ENCODE data around the gene TYK2. TPM values are rescaled to one million over a fixed set of nuclear protein-coding genes. Genes with fewer than 3 reads are reported as not detected.

Gene TYK2
- polyA plus RNA-seq, 1 experiment: 29.1 TPM

DNA sequence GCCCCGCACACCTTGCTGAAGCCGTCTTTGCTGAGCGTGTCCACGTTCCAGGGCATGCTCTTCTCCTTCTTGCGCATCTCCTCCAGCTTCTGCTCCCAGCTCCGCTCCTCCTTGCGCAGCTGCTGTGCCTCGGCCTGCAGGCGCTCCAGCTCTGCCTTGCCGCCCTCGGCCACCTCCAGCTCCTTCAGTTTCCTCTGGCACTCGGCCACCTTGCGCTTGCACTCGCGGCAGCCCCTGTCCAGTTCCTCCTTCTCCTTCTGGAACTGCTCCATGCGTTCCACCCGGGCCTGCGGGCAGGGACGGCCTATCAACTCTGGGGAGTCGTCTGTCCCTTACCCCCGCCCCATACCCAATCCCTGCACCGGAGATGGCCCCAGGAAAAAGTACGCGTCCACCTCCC, 15.5 kb upstream of the TYK2 start:
- Histone ChIP-seq H3K4me3 (ENCODE audit: low read depth, low read length) (no peak overlapping the region), H3K27me3 (ENCODE audit: control insufficient read depth, insufficient read depth, low read length) (no peaks in the 10 kb centered on the region), H3K27ac (ENCODE audit: low read depth, low read length) (no peak overlapping the region), H3K9me3 (ENCODE audit: control insufficient read depth, insufficient read depth, low read length) (no peaks in the 10 kb centered on the region)
- ChIA-PET CTCF (interaction anchor here (1.0 kb wide), 1 partner anchor 137 kb away, joined by 3 read pairs; no protein-coding TSS in a partner anchor), POLR2A (no interaction called here)
- DNase-seq (ENCODE audit: low read depth, low spot score): no peak
- TF ChIP-seq, protein P1, sequence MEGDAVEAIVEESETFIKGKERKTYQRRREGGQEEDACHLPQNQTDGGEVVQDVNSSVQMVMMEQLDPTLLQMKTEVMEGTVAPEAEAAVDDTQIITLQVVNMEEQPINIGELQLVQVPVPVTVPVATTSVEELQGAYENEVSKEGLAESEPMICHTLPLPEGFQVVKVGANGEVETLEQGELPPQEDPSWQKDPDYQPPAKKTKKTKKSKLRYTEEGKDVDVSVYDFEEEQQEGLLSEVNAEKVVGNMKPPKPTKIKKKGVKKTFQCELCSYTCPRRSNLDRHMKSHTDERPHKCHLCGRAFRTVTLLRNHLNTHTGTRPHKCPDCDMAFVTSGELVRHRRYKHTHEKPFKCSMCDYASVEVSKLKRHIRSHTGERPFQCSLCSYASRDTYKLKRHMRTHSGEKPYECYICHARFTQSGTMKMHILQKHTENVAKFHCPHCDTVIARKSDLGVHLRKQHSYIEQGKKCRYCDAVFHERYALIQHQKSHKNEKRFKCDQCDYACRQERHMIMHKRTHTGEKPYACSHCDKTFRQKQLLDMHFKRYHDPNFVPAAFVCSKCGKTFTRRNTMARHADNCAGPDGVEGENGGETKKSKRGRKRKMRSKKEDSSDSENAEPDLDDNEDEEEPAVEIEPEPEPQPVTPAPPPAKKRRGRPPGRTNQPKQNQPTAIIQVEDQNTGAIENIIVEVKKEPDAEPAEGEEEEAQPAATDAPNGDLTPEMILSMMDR (IDR thresholded peaks at IDR 0.05; ENCODE audit: low read depth, low read length): no peak

DNA sequence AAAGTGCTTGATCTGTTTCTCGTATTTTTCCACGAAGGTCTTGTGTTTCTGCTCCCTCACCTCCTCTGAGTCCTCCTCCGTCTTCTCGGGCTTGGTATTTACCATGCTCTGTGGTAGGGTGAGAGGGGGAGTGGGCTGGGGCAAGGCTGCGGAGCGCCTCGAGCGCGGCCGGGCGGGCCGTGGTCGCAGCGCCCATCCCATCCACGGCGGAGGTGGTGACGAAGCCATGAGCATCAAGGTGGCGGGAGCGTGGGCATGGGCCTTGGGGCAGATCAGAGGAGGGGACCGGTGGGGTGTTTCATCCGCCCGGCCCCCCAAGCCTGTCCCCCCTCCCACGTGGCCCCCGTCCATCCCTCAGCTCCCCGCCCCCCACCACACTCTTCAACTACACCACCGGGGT, 15.1 kb upstream of the TYK2 start:
- H3K27me3 ChIP-seq (ENCODE audit: control insufficient read depth, insufficient read depth, low read length): no peaks in the 10 kb centered on the region
- H3K4me3 ChIP-seq (ENCODE audit: low read depth, low read length): no peak overlapping the region

DNA sequence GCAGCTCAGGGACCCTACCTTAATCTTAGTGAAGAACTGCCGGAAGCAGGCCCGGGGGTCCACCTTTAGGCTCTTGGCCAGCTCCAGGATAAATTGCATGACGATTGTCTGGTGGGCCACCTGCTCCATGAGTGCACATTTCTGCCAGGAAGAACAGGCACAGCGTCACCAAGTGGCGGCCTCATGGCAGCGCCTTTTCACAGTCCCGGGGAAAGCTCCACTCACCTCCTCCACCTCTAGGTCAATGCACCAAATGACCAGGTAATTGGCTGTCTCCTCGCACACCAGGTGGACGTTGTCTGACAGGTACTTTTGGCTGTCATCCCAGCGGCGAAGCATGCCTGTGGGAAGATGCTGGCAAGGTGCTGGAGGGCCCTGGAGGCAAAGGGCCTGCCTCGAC, 14.6 kb upstream of the TYK2 start:
- no peak overlapping the region for H3K4me3 ChIP-seq (ENCODE audit: low read depth, low read length)
- H3K9me3 ChIP-seq (ENCODE audit: control insufficient read depth, insufficient read depth, low read length): no peaks in the 10 kb centered on the region
- ChIA-PET CTCF (interaction anchor here (1.0 kb wide), 1 partner anchor 136 kb away, joined by 3 read pairs; no protein-coding TSS in a partner anchor), POLR2A (no interaction called here)
- TF ChIP-seq, protein P1 (IDR thresholded peaks at IDR 0.05; ENCODE audit: low read depth, low read length): no peak
- no peak for DNase-seq (ENCODE audit: low read depth, low spot score)
- H3K27ac ChIP-seq (ENCODE audit: low read depth, low read length): no peak overlapping the region
- H3K27me3 ChIP-seq (ENCODE audit: control insufficient read depth, insufficient read depth, low read length): no peaks in the 10 kb centered on the region

More for the DNA sequence above, 15.1 kb upstream of the TYK2 start:
- DNase-seq (ENCODE audit: low read depth, low spot score): no peak
- Histone ChIP-seq H3K9me3 (ENCODE audit: control insufficient read depth, insufficient read depth, low read length) (no peaks in the 10 kb centered on the region), H3K27ac (ENCODE audit: low read depth, low read length) (no peak overlapping the region)
- TF ChIP-seq, protein P1 (IDR thresholded peaks at IDR 0.05; ENCODE audit: low read depth, low read length): no peak
- POLR2A ChIA-PET: no interaction called here
- CTCF ChIA-PET: interaction anchor here (1.0 kb wide), 1 partner anchor 136 kb away, joined by 3 read pairs; no protein-coding TSS in a partner anchor

DNA sequence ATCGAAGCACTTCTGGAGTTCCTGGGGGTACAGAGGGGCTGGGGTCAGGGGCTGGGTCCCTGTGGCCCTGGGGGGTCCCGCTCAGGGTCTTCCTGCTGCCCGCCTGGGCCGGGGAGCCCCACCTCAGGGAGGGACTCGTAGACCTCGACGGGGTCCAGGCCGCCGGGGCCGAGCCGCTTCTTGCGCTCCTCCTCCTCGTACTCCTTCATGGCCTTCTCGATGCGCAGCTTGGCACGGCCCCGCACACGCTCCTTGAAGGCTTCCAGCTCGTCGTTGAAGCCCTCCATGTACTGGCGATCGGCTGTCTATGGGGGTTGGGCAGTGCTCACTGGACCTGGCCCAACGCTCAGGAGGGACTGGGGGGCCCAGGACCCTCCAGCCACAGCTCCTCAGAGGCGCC, 12.8 kb upstream of the TYK2 start:
- DNase-seq (ENCODE audit: low read depth, low spot score): no peak
- ChIA-PET CTCF (interaction anchor here (7.1 kb wide), 1 partner anchor 134 kb away, joined by 188 read pairs; no protein-coding TSS in a partner anchor), POLR2A (no interaction called here)
- H3K4me3 ChIP-seq (ENCODE audit: low read depth, low read length): no peak overlapping the region
- H3K27ac ChIP-seq (ENCODE audit: low read depth, low read length): no peak overlapping the region
- no peaks in the 10 kb centered on the region for H3K9me3 ChIP-seq (ENCODE audit: control insufficient read depth, insufficient read depth, low read length)
- H3K27me3 ChIP-seq (ENCODE audit: control insufficient read depth, insufficient read depth, low read length): no peaks in the 10 kb centered on the region
- TF ChIP-seq, protein P1 (IDR thresholded peaks at IDR 0.05; ENCODE audit: low read depth, low read length): no peak

DNA sequence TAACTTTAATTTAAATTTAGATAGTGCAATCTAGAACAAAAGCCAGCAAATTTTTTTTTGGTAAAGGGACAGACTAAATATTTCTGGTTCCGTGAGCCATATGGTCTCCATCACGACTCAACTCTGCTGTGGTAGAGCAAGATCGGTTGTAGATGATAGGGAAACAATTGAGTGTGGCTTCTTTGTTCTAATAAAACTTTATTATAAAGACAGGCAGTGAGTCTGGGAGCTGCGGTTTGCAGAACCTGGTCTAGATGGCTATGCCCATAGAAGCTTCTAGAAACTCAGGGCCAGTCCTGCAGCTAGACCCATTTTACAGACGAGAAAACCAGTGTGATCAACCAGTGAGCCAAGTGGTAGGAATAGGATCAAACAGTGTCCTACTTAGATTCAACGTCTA, 11.7 kb upstream of the TYK2 start:
- no peaks in the 10 kb centered on the region for H3K27me3 ChIP-seq (ENCODE audit: control insufficient read depth, insufficient read depth, low read length)
- H3K9me3 ChIP-seq (ENCODE audit: control insufficient read depth, insufficient read depth, low read length): no peaks in the 10 kb centered on the region
- DNase-seq (ENCODE audit: low read depth, low spot score): no peak
- ChIA-PET CTCF (interaction anchor here (0.6 to 7.1 kb wide), 6 partner anchors 8 to 210 kb away, joined by 4 to 188 read pairs (median 12); partner anchors contain the start of gene ICAM1), POLR2A (interaction anchor here (0.8 kb wide), 1 partner anchor 12 kb away, joined by 3 read pairs; the partner anchor contains the start of gene TYK2)
- no peak overlapping the region for H3K27ac ChIP-seq (ENCODE audit: low read depth, low read length)
- no peak overlapping the region for H3K4me3 ChIP-seq (ENCODE audit: low read depth, low read length)
- TF ChIP-seq, protein P1 (IDR thresholded peaks at IDR 0.05; ENCODE audit: low read depth, low read length): no peak
